ENCODE data around the gene KDM4C.
"Not testable (repeated sequence)": the region's sequence is repeated elsewhere in the genome, so short reads cannot be mapped to it uniquely, and the experiment has no call there.

Gene KDM4C

DNA sequence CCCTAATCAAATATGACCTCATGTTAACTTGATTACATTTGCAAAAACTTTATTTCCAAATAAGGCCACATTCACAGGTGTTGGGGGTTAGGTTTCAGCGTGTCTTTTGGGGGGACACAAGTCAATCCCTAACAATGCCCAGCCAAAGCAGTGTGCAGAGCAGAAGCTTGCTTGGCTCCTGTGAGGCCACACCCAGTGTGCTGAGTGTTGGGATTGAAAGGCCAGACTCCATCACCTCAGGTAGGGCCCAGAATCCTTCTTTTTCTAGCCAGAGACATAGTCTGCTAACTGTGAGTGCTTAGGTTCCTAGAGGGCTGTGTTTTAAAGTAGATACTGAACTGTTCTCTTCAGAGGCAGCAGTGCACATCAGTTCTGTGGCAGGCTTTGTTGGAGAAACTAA is 27.9 kb downstream of the KDM4C start:
- H3F3A ChIP-seq (ENCODE audit: insufficient read depth): no peaks in the 10 kb centered on the region
- no peak overlapping the region for H3K9ac ChIP-seq (ENCODE audit: low read length)
- no peak overlapping the region for H3K27ac ChIP-seq (ENCODE audit: low read depth, low read length)
- no peak overlapping the region for H3K4me3 ChIP-seq (ENCODE audit: insufficient read depth, low read length, poor library complexity, severe bottlenecking)
- H3K4me2 ChIP-seq (ENCODE audit: low read depth, low read length, poor library complexity, severe bottlenecking): no peak overlapping the region
- H2AFZ ChIP-seq (ENCODE audit: low read depth, low read length, severe bottlenecking): no peak overlapping the region
- H3K79me2 ChIP-seq (ENCODE audit: insufficient read depth, low read length): peaks cover 97% of the 10 kb centered on the region
- no peaks in the 10 kb centered on the region for H3K27me3 ChIP-seq (ENCODE audit: low read length)
- H4K20me1 ChIP-seq (ENCODE audit: low read depth, low read length): peaks cover 34% of the 10 kb centered on the region
- TF ChIP-seq, protein P1, sequence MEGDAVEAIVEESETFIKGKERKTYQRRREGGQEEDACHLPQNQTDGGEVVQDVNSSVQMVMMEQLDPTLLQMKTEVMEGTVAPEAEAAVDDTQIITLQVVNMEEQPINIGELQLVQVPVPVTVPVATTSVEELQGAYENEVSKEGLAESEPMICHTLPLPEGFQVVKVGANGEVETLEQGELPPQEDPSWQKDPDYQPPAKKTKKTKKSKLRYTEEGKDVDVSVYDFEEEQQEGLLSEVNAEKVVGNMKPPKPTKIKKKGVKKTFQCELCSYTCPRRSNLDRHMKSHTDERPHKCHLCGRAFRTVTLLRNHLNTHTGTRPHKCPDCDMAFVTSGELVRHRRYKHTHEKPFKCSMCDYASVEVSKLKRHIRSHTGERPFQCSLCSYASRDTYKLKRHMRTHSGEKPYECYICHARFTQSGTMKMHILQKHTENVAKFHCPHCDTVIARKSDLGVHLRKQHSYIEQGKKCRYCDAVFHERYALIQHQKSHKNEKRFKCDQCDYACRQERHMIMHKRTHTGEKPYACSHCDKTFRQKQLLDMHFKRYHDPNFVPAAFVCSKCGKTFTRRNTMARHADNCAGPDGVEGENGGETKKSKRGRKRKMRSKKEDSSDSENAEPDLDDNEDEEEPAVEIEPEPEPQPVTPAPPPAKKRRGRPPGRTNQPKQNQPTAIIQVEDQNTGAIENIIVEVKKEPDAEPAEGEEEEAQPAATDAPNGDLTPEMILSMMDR (IDR thresholded peaks at IDR 0.05; ENCODE audit: insufficient read depth, low read length, poor library complexity, severe bottlenecking): no peak
- TF ChIP-seq EZH2phosphoT487 (conservative IDR thresholded peaks at IDR 0.05; ENCODE audit: low read length): no peak
- H3K36me3 ChIP-seq (ENCODE audit: low read length): no peaks in the 10 kb centered on the region
- no peaks in the 10 kb centered on the region for H3K9me3 ChIP-seq (ENCODE audit: insufficient read depth, low read length)
- H3K9me2 ChIP-seq (replicated peaks; ENCODE audit: insufficient read depth, low read length): no peaks in the 10 kb centered on the region

DNA sequence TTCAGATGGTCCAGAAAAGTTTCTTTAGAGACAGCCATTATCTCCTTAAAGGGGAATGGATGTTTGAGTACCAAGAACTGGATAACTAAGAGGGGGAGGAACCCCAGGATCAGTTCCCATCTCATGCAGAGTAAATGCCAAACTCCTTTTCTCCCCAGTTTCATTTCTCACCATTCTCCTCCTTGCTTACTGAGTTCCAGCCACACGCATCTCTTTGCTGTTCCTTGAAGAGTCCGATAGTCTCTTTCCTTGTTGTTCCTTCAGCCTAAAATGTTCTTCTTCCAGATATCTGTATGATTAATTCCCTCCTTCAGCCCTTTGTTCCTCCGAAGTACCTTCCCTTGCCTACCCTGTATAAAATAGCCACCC is 30.0 kb downstream of the KDM4C start:
- no peaks in the 10 kb centered on the region for H3F3A ChIP-seq (ENCODE audit: insufficient read depth)
- no peak overlapping the region for H3K9ac ChIP-seq (ENCODE audit: low read length)
- H3K9me2 ChIP-seq (replicated peaks; ENCODE audit: insufficient read depth, low read length): no peaks in the 10 kb centered on the region
- H3K79me2 ChIP-seq (ENCODE audit: insufficient read depth, low read length): peaks cover 89% of the 10 kb centered on the region
- H3K9me3 ChIP-seq (ENCODE audit: insufficient read depth, low read length): no peaks in the 10 kb centered on the region
- H3K27ac ChIP-seq (ENCODE audit: low read depth, low read length): no peak overlapping the region
- H2AFZ ChIP-seq (ENCODE audit: low read depth, low read length, severe bottlenecking): no peak overlapping the region
- H4K20me1 ChIP-seq (ENCODE audit: low read depth, low read length): peaks cover 25% of the 10 kb centered on the region
- no peaks in the 10 kb centered on the region for H3K36me3 ChIP-seq (ENCODE audit: low read length)
- no peaks in the 10 kb centered on the region for H3K27me3 ChIP-seq (ENCODE audit: low read length)
- TF ChIP-seq, protein P1 (IDR thresholded peaks at IDR 0.05; ENCODE audit: insufficient read depth, low read length, poor library complexity, severe bottlenecking): no peak
- no peak for TF ChIP-seq EZH2phosphoT487 (conservative IDR thresholded peaks at IDR 0.05; ENCODE audit: low read length)
- H3K4me3 ChIP-seq (ENCODE audit: insufficient read depth, low read length, poor library complexity, severe bottlenecking): no peak overlapping the region
- H3K4me2 ChIP-seq (ENCODE audit: low read depth, low read length, poor library complexity, severe bottlenecking): no peak overlapping the region

DNA sequence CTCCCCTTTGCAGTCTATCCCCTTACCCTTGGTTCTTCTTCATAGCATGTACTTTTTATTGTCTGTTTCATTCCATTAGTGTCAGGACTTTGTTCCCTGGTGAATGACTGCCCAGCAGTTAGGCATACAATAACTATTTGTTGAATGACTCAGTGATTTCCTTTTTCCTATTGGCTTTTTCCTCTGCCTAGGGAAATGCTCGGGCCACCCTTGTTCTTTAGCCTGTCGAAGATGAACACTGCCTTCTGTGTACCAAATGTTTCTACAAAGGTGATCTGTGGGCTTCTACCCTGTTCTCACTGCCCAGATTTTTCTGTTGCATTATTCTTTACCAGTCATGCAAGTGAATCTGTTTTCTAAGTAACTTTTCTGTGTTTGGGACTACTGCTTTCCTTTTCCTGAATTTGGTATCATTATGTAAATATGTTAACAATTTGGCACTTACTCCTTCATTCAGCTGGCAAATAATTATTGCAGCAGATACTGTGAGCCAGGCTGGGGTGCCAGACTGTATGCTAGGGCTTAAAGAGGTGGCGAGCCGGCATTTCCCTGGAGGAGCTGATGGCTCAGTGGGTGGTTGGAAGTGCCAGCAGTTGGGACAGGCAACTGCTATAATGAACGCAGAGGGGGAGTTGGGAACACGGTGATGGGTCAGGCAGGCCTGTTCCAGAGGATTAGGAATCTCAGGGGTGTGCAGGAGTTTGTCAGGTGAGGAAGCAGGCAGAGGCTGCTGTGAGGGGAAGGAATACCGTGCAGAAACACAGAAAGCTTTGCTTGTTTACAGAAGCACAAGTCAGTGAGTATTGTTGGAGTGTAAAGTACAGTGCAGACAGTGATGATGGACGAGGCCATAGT is 30.6 kb downstream of the KDM4C start:
- Histone ChIP-seq H3K36me3 (ENCODE audit: low read length) (no peaks in the 10 kb centered on the region), H3F3A (ENCODE audit: insufficient read depth) (no peaks in the 10 kb centered on the region), H3K9me2 (replicated peaks; ENCODE audit: insufficient read depth, low read length) (no peaks in the 10 kb centered on the region), H3K27me3 (ENCODE audit: low read length) (no peaks in the 10 kb centered on the region), H4K20me1 (ENCODE audit: low read depth, low read length) (peaks cover 23% of the 10 kb centered on the region), H2AFZ (ENCODE audit: low read depth, low read length, severe bottlenecking) (no peak overlapping the region), H3K4me3 (ENCODE audit: insufficient read depth, low read length, poor library complexity, severe bottlenecking) (no peak overlapping the region), H3K9ac (ENCODE audit: low read length) (no peak overlapping the region), H3K79me2 (ENCODE audit: insufficient read depth, low read length) (peaks cover 83% of the 10 kb centered on the region), H3K4me2 (ENCODE audit: low read depth, low read length, poor library complexity, severe bottlenecking) (no peak overlapping the region), H3K9me3 (ENCODE audit: insufficient read depth, low read length) (no peaks in the 10 kb centered on the region), H3K27ac (ENCODE audit: low read depth, low read length) (no peak overlapping the region)
- TF ChIP-seq, protein P1 (IDR thresholded peaks at IDR 0.05; ENCODE audit: insufficient read depth, low read length, poor library complexity, severe bottlenecking): no peak
- TF ChIP-seq EZH2phosphoT487 (conservative IDR thresholded peaks at IDR 0.05; ENCODE audit: low read length): no peak

DNA sequence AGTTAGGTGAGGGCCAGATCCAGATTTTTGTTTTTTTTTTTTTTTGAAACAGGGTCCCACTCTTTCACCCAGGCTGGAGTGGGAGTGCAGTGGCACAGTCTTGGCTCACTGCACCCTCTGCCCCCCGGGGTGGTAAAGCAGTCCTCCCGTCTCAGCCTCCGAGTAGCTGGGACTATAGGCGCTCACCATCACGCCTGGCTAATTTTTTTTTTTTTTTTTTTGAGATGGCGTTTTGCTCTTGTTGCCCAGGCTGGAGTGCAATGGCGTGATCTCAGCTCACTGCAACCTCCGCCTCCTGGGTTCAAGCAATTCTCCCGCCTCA is 31.2 kb downstream of the KDM4C start:
- Histone ChIP-seq H3K79me2 (ENCODE audit: insufficient read depth, low read length) (peaks cover 78% of the 10 kb centered on the region), H4K20me1 (ENCODE audit: low read depth, low read length) (peaks cover 22% of the 10 kb centered on the region)
- not testable (repeated sequence) for H2AFZ ChIP-seq (ENCODE audit: low read depth, low read length, severe bottlenecking); H3K27ac ChIP-seq (ENCODE audit: low read depth, low read length); H3K36me3 ChIP-seq (ENCODE audit: low read length); H3F3A ChIP-seq (ENCODE audit: insufficient read depth); H3K9me3 ChIP-seq (ENCODE audit: insufficient read depth, low read length); H3K4me3 ChIP-seq (ENCODE audit: insufficient read depth, low read length, poor library complexity, severe bottlenecking); H3K4me2 ChIP-seq (ENCODE audit: low read depth, low read length, poor library complexity, severe bottlenecking); H3K9ac ChIP-seq (ENCODE audit: low read length); H3K9me2 ChIP-seq (replicated peaks; ENCODE audit: insufficient read depth, low read length); H3K27me3 ChIP-seq (ENCODE audit: low read length)

All from SU-DHL-6 (cell line).